CD4-positive, alpha-beta T cell treated with Interleukin-17A for 4 hours (primary cell): ENCODE results near the gene KIAA0825.
"Not testable (repeated sequence)": the region's sequence is repeated elsewhere in the genome, so short reads cannot be mapped to it uniquely, and the experiment has no call there.

Experiments used
- DNase-seq: peaks from one replicate; pipeline ENCODE4 v3.0.0-alpha.2; 2020; ENCODE audit warnings: mixed read lengths

KIAA0825 gene

GRCh38 chr5:94168151-94168550 lies 450.3 kb downstream of the KIAA0825 start:
- DNase-seq = no peak

GRCh38 chr5:94161801-94162200 lies 456.6 kb downstream of the KIAA0825 start:
- DNase-seq = no peak

- DNase-seq = no peak
Measured at GRCh38 chr5:94159144-94159543, 459.3 kb downstream of the KIAA0825 start.

GRCh38 chr5:94157704-94158539 lies 460.5 kb downstream of the KIAA0825 start:
- DNase-seq = no peak

GRCh38 chr5:94154672-94155071 lies 463.7 kb downstream of the KIAA0825 start:
- no peak for DNase-seq

GRCh38 chr5:94153736-94154450 lies 464.5 kb downstream of the KIAA0825 start:
- no peak for DNase-seq

GRCh38 chr5:94143621-94144020 lies 474.8 kb downstream of the KIAA0825 start:
- not testable (repeated sequence) for DNase-seq

GRCh38 chr5:94140300-94140699 lies 478.1 kb downstream of the KIAA0825 start:
- DNase-seq = no peak

- no peak for DNase-seq
Measured at GRCh38 chr5:94130077-94130476, 488.3 kb downstream of the KIAA0825 start.

- no peak for DNase-seq
Measured at GRCh38 chr5:94125107-94125506, 493.3 kb downstream of the KIAA0825 start.

- not testable (repeated sequence) for DNase-seq
Measured at GRCh38 chr5:94116317-94116716, 502.1 kb downstream of the KIAA0825 start.

- DNase-seq = no peak
Measured at GRCh38 chr5:94113087-94113486, 505.3 kb downstream of the KIAA0825 start.

- DNase-seq = peak; percentile 94
Measured at GRCh38 chr5:94111209-94112004, 507.0 kb downstream of the KIAA0825 start.

- DNase-seq = no peak
Measured at GRCh38 chr5:94103514-94104245, 514.7 kb downstream of the KIAA0825 start.
